A673 (cell line): ENCODE measurements around the gene IDI1. TPM values are rescaled to one million over a fixed set of nuclear protein-coding genes. Genes with fewer than 3 reads are reported as not detected.

ENCODE experiments used
- BruUV-seq: library from RNA; stranded (reverse); fragments of 400-500 nt; replicated peaks from 2 replicates; lab custom pipeline; 2021; lab: Mats Ljungman, UMichigan
- CTCF ChIA-PET: fragments of 300-600 bp; sonication (Branson Sonifier 250); formaldehyde crosslinking; loops from one replicate; lab custom pipeline; 2022; ENCODE audit warnings: antibody characterized with exemption; lab: Charles Lee
- POLR2A ChIA-PET: fragments of 300-600 bp; sonication (Branson Sonifier 250); formaldehyde crosslinking; loops from one replicate; lab custom pipeline; 2022; ENCODE audit warnings: antibody characterized with exemption; ENCODE audit not compliant: low non-redundant PET; lab: Charles Lee
- DNase-seq: peaks from one replicate; pipeline ENCODE4 v3.0.0-alpha.2; 2015; ENCODE audit warnings: low spot score
- H3K27ac ChIP-seq: fragments of 200-600 bp; sonication (generic); 2 replicates; pipeline ENCODE4 v1.5.1; 2016; ENCODE audit warnings: mixed run types, low read depth, mild to moderate bottlenecking, mixed read lengths, antibody characterized with exemption, low read length; ENCODE audit not compliant: poor library complexity, severe bottlenecking
- H3K27me3 ChIP-seq: fragments of 200-600 bp; sonication (generic); replicated peaks from 2 replicates; pipeline ENCODE4 v1.6.1; 2017; ENCODE audit warnings: mixed run types, low read depth, mild to moderate bottlenecking, mixed read lengths, antibody characterized with exemption, low read length; ENCODE audit not compliant: insufficient read depth, poor library complexity
- H3K36me3 ChIP-seq: fragments of 200-600 bp; sonication (generic); 2 replicates; pipeline ENCODE4 v1.6.1; 2016; ENCODE audit warnings: mixed run types, mild to moderate bottlenecking, mixed read lengths, antibody characterized with exemption, low read length; ENCODE audit not compliant: insufficient read depth, poor library complexity, severe bottlenecking
- H3K4me1 ChIP-seq: fragments of 200-600 bp; sonication (generic); 2 replicates; pipeline ENCODE4 v1.6.1; 2017; ENCODE audit warnings: mixed run types, mild to moderate bottlenecking, mixed read lengths, antibody characterized with exemption, low read length; ENCODE audit not compliant: insufficient read depth, poor library complexity, severe bottlenecking
- H3K4me3 ChIP-seq: fragments of 200-600 bp; sonication (generic); 2 replicates; pipeline ENCODE4 v1.5.1; 2016; ENCODE audit warnings: low read depth, mixed run types, mild to moderate bottlenecking, mixed read lengths, low read length; ENCODE audit not compliant: poor library complexity, severe bottlenecking
- H3K9me3 ChIP-seq: fragments of 200-600 bp; sonication (generic); 2 replicates; pipeline ENCODE4 v1.6.1; 2016; ENCODE audit warnings: mixed run types, low read depth, mild to moderate bottlenecking, mixed read lengths, antibody characterized with exemption, low read length; ENCODE audit not compliant: poor library complexity, severe bottlenecking
- CTCF ChIP-seq: fragments of 300-800, 200-600 bp; sonication (generic); conservative IDR thresholded peaks from 2 replicates; pipeline ENCODE4 v1.5.1; 2017; ENCODE audit warnings: low read depth, mild to moderate bottlenecking, antibody characterized with exemption, low read length, moderate library complexity, mixed read lengths
- EZH2 ChIP-seq: fragments of 200-600 bp; sonication (generic); IDR thresholded peaks from 2 replicates; pipeline ENCODE4 v1.6.1; 2017; ENCODE audit warnings: borderline replicate concordance, low read depth, mild to moderate bottlenecking, mixed read lengths, antibody characterized with exemption, low read length; ENCODE audit not compliant: poor library complexity, severe bottlenecking
- intact Hi-C: fragments of 100-400 bp; cut with micrococcal nuclease; formaldehyde crosslinking; loops from one replicate; pipeline ENCODE4 v1.10.0; 2022; ENCODE audit not compliant: unreplicated experiment
- total RNA-seq: library from RNA; stranded (reverse); gene quantifications from 2 replicates; pipeline ENCODE4 v1.2.3, GENCODE V29; 2021

The IDI1 gene
- total RNA-seq, 1 experiment from 2014 or later = 111 TPM

GRCh38 chr10:992871-993270, 56.0 kb downstream of the IDI1 start:
- intact Hi-C loops = no loop called here
- TF ChIP-seq EZH2 = no peak
- TF ChIP-seq CTCF = no peak
- Histone ChIP-seq H3K4me3 (no peak overlapping the region), H3K9me3 (no peaks in the 10 kb centered on the region), H3K27me3 (no peaks in the 10 kb centered on the region), H3K36me3 (peaks cover 62% of the 10 kb centered on the region), H3K27ac (no peak overlapping the region), H3K4me1 (peaks cover 9% of the 10 kb centered on the region)
- ChIA-PET POLR2A (no interaction called here), CTCF (no interaction called here)
- DNase-seq = no peak
- BruUV-seq = no TSS peak

GRCh38 chr10:992467-992866, 56.5 kb downstream of the IDI1 start:
- H3K9me3 ChIP-seq = no peaks in the 10 kb centered on the region
- H3K27ac ChIP-seq = no peak overlapping the region
- BruUV-seq = no TSS peak
- ChIA-PET CTCF (no interaction called here), POLR2A (no interaction called here)
- DNase-seq = no peak
- no peaks in the 10 kb centered on the region for H3K27me3 ChIP-seq
- no peak overlapping the region for H3K4me3 ChIP-seq
- intact Hi-C loops = no loop called here
- H3K36me3 ChIP-seq = peaks cover 58% of the 10 kb centered on the region
- no peak for TF ChIP-seq CTCF
- H3K4me1 ChIP-seq = peaks cover 9% of the 10 kb centered on the region

GRCh38 chr10:990808-991207, 58.1 kb downstream of the IDI1 start:
- no peaks in the 10 kb centered on the region for H3K9me3 ChIP-seq
- peaks cover 41% of the 10 kb centered on the region for H3K36me3 ChIP-seq
- H3K4me3 ChIP-seq = no peak overlapping the region
- CTCF ChIA-PET = no interaction called here
- POLR2A ChIA-PET = no interaction called here
- peaks cover 15% of the 10 kb centered on the region for H3K4me1 ChIP-seq
- H3K27me3 ChIP-seq = no peaks in the 10 kb centered on the region
- H3K27ac ChIP-seq = no peak overlapping the region
- intact Hi-C loops = no loop called here
- BruUV-seq = no TSS peak
- no peak for TF ChIP-seq CTCF
- no peak for TF ChIP-seq EZH2
- DNase-seq = no peak

Other genes with a start within 250 kb of the IDI1 start
- 101 and 104 TPM in 2 replicates for gene LARP4B, start 117.4 kb downstream of the IDI1 start, total RNA-seq
- 137 and 163 TPM in 2 replicates for gene GTPBP4, start 60.7 kb downstream of the IDI1 start, total RNA-seq
- not detected in 2 replicates for gene IDI2, start 23.3 kb downstream of the IDI1 start, total RNA-seq
- 12.6 and 15.5 TPM in 2 replicates for gene WDR37, start 7.3 kb upstream of the IDI1 start, total RNA-seq